PC-3 (cell line): ENCODE data around the gene PPA1.

Experiments used
- EZH2phosphoT487 ChIP-seq: fragments of 300-600 bp; sonication (generic); IDR thresholded peaks from 2 replicates; pipeline ENCODE4 v1.6.1; 2018; ENCODE audit warnings: mild to moderate bottlenecking, antibody characterized with exemption, low read length, borderline replicate concordance
- TF ChIP-seq, protein P1 (sequence below): fragments of 300-600 bp; sonication (generic); conservative IDR thresholded peaks from 2 replicates; pipeline ENCODE4 v1.5.1; 2017; ENCODE audit warnings: antibody characterized with exemption, low read depth, mild to moderate bottlenecking, low read length

DNA sequence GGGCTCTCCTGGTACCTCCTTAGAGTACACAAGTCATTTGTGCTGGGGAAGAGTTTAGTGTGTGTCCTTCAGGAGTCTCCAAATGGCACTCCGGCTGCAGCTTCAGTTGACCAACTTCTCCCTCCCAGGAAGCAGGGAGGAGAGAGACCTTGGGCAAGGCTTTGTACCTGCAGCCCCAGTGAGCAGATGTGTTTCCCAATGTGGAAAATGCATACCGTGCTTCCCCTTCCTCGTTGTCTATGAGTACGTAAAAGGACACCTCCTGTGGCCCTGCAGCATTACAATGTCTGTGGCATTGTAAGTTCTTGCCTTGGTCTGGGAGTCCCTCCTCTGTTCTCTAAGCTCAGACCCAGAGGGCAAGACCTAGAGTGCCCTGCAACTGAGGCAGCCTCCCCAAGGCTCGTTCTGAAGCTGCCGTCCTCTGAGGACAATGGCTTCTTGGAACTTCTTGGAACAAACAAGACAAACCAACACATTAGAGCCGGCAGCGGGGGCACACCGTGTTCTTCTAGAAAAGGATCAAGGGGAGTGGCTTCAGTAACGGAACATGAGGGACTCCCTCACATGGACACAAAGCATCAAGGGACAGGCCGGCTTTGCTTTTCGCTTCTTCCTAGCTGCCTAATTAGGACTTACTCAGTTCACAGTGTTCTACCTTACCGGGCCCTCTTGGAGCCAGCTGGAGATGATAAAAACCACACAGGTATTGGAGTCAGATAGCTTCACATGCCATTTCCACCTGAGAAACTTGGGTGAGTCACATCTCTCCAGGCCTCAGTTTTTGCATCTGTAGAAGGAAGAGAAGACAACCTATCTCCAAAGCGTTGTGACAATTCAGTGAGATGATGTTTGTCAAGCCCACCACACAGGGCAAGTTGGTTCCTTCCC, 20.9 kb upstream of the PPA1 start:
- TF ChIP-seq, protein P1, sequence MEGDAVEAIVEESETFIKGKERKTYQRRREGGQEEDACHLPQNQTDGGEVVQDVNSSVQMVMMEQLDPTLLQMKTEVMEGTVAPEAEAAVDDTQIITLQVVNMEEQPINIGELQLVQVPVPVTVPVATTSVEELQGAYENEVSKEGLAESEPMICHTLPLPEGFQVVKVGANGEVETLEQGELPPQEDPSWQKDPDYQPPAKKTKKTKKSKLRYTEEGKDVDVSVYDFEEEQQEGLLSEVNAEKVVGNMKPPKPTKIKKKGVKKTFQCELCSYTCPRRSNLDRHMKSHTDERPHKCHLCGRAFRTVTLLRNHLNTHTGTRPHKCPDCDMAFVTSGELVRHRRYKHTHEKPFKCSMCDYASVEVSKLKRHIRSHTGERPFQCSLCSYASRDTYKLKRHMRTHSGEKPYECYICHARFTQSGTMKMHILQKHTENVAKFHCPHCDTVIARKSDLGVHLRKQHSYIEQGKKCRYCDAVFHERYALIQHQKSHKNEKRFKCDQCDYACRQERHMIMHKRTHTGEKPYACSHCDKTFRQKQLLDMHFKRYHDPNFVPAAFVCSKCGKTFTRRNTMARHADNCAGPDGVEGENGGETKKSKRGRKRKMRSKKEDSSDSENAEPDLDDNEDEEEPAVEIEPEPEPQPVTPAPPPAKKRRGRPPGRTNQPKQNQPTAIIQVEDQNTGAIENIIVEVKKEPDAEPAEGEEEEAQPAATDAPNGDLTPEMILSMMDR: no peak
- no peak for TF ChIP-seq EZH2phosphoT487
